ENCODE results near the gene SYN1. TPM values are rescaled to one million over a fixed set of nuclear protein-coding genes. Genes with fewer than 3 reads are reported as not detected.
A peak's percentile ranks its signal among the peaks of the same experiment; 100 is the strongest.

The SYN1 gene
- total and polyA plus RNA-seq, 5 donors from 2014 or later, result 0.18 to 0.34 TPM; not detected in 3

DNA sequence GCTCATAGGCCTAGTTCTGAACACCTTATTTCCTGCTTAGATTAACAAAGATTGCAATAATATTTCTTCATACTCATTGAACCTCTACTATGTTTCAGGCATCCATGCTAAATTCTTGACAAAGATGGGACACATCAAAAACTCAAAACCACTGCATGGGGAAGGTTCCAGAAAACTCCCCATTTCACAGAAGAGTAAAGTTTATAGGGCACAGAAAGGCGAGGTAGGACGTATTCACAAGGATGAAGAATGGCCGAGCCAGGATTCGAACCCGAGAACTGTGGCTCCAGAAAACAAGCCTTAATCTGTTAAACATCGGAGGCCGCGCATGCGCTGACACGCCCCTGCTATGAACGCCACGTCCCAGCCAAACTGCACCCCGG is 38.6 kb upstream of the SYN1 start:
- DNase-seq (no peak), ATAC-seq (ENCODE audit: low read depth in 2 of 2) (no peak)
- peak overlapping the region; percentile 97 for H3K27ac ChIP-seq (ENCODE audit: insufficient read depth, low read length, poor library complexity, severe bottlenecking)
- H3K9me3 Mint-ChIP-seq, result no peaks in the 10 kb centered on the region
- no peaks in the 10 kb centered on the region for H3K27me3 Mint-ChIP-seq
- peak overlapping the region; percentile 98 to 99 (median 98) for H3K27ac Mint-ChIP-seq
- peak overlapping the region; percentile 85 for H3K4me3 ChIP-seq (ENCODE audit: low read depth, low read length)
- no peaks in the 10 kb centered on the region for H3K27me3 ChIP-seq (ENCODE audit: control insufficient read depth, insufficient read depth, low read length)
- no peaks in the 10 kb centered on the region for H3K9me3 ChIP-seq (ENCODE audit: control insufficient read depth in 2 of 2, low read length in 2 of 2)
- H3K36me3 Mint-ChIP-seq, result peaks cover 8% of the 10 kb centered on the region
- H3K4me1 ChIP-seq (ENCODE audit: control insufficient read depth, insufficient read depth, low read length, poor library complexity, severe bottlenecking), result peaks cover 5% of the 10 kb centered on the region
- H3K4me3 Mint-ChIP-seq, result peak overlapping the region; percentile 87 to 95 (median 94)
- peaks cover 28% of the 10 kb centered on the region for H3K36me3 ChIP-seq (ENCODE audit: control insufficient read depth, insufficient read depth, low read length)
- peaks cover 0 to 29% (median 10%) of the 10 kb centered on the region in 4 donors for H3K4me1 Mint-ChIP-seq

DNA sequence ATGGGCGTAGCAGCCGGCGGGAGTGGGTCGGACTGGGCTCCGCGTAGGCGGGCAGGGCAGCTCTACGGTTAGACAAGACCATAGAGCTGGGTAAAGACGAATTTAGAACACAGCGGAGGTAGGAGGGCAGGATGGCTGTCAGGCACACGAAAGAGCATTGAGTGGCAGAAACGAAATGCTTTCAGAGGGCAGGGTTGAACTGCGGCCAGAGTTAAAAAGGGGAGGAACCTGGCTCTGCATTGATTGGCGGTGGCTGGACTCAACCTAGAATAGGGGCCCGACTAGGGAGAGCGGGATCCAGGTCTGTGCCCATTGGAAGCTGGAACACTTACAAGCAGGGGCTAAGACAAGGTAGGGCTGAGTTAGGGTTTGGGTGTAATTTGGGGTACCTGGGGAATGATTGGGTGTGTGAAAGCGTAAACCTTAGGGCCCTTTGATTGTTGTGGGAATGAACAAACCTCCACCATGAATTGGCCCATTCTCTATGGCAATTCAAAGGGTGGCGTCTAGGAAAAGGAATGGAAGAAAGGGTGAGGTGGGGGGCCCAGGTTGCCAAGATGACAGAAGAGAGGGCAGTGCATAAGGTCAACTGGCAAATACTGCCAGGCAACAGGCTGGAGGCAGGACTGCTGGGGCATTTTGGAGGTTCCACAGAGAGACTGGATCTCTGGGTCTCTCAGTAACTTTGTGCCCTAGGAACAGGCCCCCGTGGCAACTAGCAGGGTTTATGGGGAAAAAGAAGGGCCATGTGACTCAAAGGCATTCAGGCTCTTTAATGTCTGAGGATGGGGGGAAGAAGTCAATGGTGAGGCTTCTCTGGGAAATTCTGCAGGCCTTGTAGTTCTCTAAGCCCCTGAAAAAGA is 31.6 kb upstream of the SYN1 start:
- Mint-ChIP-seq H3K27ac (peak overlapping the region; percentile 80 to 96 (median 85)), H3K4me1 (peaks cover 8 to 47% (median 29%) of the 10 kb centered on the region in 4 donors), H3K27me3 (no peaks in the 10 kb centered on the region), H3K4me3 (peak overlapping the region; percentile 88 to 93 (median 90)), H3K36me3 (peaks cover 5% of the 10 kb centered on the region), H3K9me3 (no peaks in the 10 kb centered on the region)
- Histone ChIP-seq H3K9me3 (ENCODE audit: control insufficient read depth in 2 of 2, low read length in 2 of 2) (no peaks in the 10 kb centered on the region), H3K4me1 (ENCODE audit: control insufficient read depth, insufficient read depth, low read length, poor library complexity, severe bottlenecking) (peaks cover 23% of the 10 kb centered on the region), H3K27ac (ENCODE audit: insufficient read depth, low read length, poor library complexity, severe bottlenecking) (peak overlapping the region; percentile 78), H3K36me3 (ENCODE audit: control insufficient read depth, insufficient read depth, low read length) (peaks cover 18% of the 10 kb centered on the region), H3K4me3 (ENCODE audit: low read depth, low read length) (peak overlapping the region; percentile 66), H3K27me3 (ENCODE audit: control insufficient read depth, insufficient read depth, low read length) (no peaks in the 10 kb centered on the region)
- ATAC-seq (ENCODE audit: low read depth in 2 of 2) (no peak), DNase-seq (no peak)

DNA sequence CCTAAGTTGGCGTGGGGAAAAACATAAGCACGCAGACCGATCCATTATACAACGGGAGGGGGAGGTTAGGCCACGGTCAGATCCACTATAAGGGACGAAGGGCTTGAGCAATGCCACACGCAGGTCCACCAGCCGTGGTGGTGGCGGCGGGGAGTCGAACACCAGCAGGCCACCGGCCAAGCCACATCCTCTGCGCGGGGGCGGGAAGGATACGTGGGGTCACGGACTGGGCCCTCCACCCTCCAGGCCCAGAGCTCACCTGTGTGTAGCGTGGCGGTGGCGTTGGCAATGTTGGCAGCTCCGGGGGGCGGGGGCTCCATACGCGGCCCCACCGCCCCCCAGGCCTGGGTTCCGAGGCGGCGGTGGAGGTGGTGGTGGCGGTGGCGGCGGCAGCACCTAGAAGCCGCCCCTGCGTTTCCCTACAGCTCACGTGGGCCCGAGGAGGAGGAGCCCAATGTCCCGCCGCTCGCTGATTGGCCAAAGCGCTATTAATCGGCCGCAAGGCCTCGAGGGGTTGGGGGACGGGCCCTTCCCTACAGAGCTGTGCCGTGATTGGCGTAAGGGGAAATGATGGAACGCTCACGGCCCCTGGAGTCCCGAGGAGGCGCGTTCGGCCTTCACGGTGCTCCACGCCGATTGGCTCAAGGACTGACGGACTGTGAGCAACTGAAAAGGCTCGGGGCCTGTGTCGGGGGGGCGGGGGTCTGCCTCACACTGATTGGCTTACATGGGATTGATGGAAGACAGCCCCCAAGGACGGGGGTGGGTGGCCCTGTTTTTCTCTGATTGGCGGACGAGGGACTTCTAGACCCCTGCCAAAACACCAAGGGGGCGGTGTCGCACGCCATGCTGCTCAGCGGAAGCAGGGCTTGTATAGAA is 30.7 kb upstream of the SYN1 start, which contains the start of gene ELK1:
ELK1 (minus strand) TSS at position 400 of the 879 bp plus-strand sequence. CDS start 9,122 bp downstream, outside the sequence.
- Mint-ChIP-seq H3K36me3 (no peaks in the 10 kb centered on the region), H3K4me1 (peaks cover 8 to 50% (median 31%) of the 10 kb centered on the region in 4 donors)
- peak; percentile 87 to 96 (median 90) for DNase-seq

DNA sequence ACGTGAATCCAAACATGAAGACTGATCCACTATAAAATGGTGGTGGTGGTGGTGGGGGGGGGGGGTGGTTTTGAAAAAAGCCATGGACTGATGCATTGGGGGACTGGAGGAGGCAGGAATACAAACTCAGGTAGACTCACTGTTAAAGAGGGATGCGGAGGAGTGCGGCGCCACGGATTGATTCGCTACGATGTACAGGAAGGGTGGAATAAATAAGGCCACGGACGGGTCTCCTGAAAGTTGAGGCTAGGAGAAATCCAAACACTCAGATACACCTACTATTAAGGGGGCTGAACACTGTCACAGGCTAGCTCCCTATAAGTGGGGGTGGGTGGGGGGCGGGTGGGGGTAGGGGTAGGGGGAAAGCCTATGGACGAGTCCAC is 30.1 kb upstream of the SYN1 start:
- Histone ChIP-seq H3K4me1 (ENCODE audit: control insufficient read depth, insufficient read depth, low read length, poor library complexity, severe bottlenecking) (peaks cover 23% of the 10 kb centered on the region), H3K9me3 (ENCODE audit: control insufficient read depth in 2 of 2, low read length in 2 of 2) (no peaks in the 10 kb centered on the region), H3K36me3 (ENCODE audit: control insufficient read depth, insufficient read depth, low read length) (peaks cover 9% of the 10 kb centered on the region), H3K4me3 (ENCODE audit: low read depth, low read length) (peak overlapping the region; percentile 75), H3K27me3 (ENCODE audit: control insufficient read depth, insufficient read depth, low read length) (no peaks in the 10 kb centered on the region), H3K27ac (ENCODE audit: insufficient read depth, low read length, poor library complexity, severe bottlenecking) (peak overlapping the region; percentile 78)
- ATAC-seq (ENCODE audit: low read depth in 2 of 2) (no peak), DNase-seq (no peak)
- Mint-ChIP-seq H3K27ac (peak overlapping the region in 2 of 3 donors; percentile 85 to 86), H3K36me3 (no peaks in the 10 kb centered on the region), H3K4me3 (peak overlapping the region; percentile 88 to 93 (median 90)), H3K9me3 (no peaks in the 10 kb centered on the region), H3K27me3 (no peaks in the 10 kb centered on the region), H3K4me1 (peaks cover 8 to 54% (median 31%) of the 10 kb centered on the region in 4 donors)

More for the DNA sequence above, 30.7 kb upstream of the SYN1 start, which contains the start of gene ELK1:
- H3K27ac Mint-ChIP-seq, result peak within 1 kb of the TSS; percentile 80 to 96 (median 85)
- Histone ChIP-seq H3K4me3 (ENCODE audit: low read depth, low read length) (peak within 1 kb of the TSS; percentile 75), H3K9me3 (ENCODE audit: control insufficient read depth in 2 of 2, low read length in 2 of 2) (no peaks in the 10 kb centered on the region), H3K27me3 (ENCODE audit: control insufficient read depth, insufficient read depth, low read length) (no peaks in the 10 kb centered on the region), H3K4me1 (ENCODE audit: control insufficient read depth, insufficient read depth, low read length, poor library complexity, severe bottlenecking) (peaks cover 23% of the 10 kb centered on the region), H3K27ac (ENCODE audit: insufficient read depth, low read length, poor library complexity, severe bottlenecking) (peak within 1 kb of the TSS; percentile 78), H3K36me3 (ENCODE audit: control insufficient read depth, insufficient read depth, low read length) (peaks cover 10% of the 10 kb centered on the region)
- H3K27me3 Mint-ChIP-seq, result no peaks in the 10 kb centered on the region
- peak within 1 kb of the TSS; percentile 88 to 93 (median 90) for H3K4me3 Mint-ChIP-seq
- peak; percentile 88 to 92 for ATAC-seq (ENCODE audit: low read depth in 2 of 2)
- H3K9me3 Mint-ChIP-seq, result no peaks in the 10 kb centered on the region

DNA sequence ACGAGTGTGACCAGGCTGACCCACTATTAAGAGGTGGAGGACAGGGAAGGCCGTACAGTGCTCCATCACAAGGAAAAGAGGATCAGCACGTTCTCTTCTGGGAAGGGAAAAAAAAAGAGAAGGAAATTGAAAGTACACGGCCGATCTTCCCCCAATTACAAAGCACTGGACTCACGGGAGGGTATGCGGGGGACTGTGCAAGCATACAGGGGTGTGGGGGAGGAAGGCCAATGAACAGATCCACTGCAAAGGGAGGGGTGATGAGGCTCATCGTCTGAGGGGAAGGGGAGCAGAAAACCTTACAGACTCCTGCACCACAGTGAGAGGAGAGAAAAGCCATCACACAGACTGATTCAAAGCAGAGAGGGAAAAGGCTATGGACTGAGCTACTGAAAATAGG is 29.6 kb upstream of the SYN1 start:
- Histone ChIP-seq H3K27me3 (ENCODE audit: control insufficient read depth, insufficient read depth, low read length) (no peaks in the 10 kb centered on the region), H3K4me3 (ENCODE audit: low read depth, low read length) (peak overlapping the region; percentile 75), H3K9me3 (ENCODE audit: control insufficient read depth in 2 of 2, low read length in 2 of 2) (no peaks in the 10 kb centered on the region), H3K27ac (ENCODE audit: insufficient read depth, low read length, poor library complexity, severe bottlenecking) (peak overlapping the region; percentile 23), H3K36me3 (ENCODE audit: control insufficient read depth, insufficient read depth, low read length) (peaks cover 9% of the 10 kb centered on the region), H3K4me1 (ENCODE audit: control insufficient read depth, insufficient read depth, low read length, poor library complexity, severe bottlenecking) (peaks cover 25% of the 10 kb centered on the region)
- Mint-ChIP-seq H3K36me3 (no peaks in the 10 kb centered on the region), H3K9me3 (no peaks in the 10 kb centered on the region), H3K27ac (peak overlapping the region in 2 of 3 donors; percentile 85 to 86), H3K4me3 (peak overlapping the region; percentile 88 to 93 (median 90)), H3K4me1 (peaks cover 8 to 59% (median 33%) of the 10 kb centered on the region in 4 donors), H3K27me3 (no peaks in the 10 kb centered on the region)
- DNase-seq, result no peak
- no peak for ATAC-seq (ENCODE audit: low read depth in 2 of 2)

DNA sequence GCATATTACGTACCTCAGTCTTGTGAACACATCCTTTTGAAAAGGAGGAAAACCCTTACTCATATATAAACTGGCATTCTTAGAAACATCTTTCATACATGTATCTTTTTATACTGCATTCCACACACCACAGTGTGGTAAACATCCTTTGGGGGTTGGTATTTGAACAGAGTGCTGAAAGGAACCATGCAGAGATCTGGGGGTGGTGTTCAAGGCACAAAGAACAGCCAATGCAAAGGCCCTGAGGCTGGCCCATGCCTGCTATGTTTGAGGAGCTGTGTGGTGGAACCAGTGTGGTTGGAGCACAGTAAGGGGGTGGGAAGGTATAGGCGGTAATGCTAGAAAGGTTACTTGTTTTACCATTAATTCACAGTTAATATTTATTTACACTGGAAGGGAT is 28.7 kb upstream of the SYN1 start:
- Mint-ChIP-seq H3K4me3 (peak overlapping the region; percentile 88 to 93 (median 90)), H3K27ac (peak overlapping the region; percentile 21 to 84 (median 43)), H3K36me3 (peaks cover 3% of the 10 kb centered on the region), H3K27me3 (no peaks in the 10 kb centered on the region), H3K9me3 (no peaks in the 10 kb centered on the region), H3K4me1 (peaks cover 8 to 66% (median 35%) of the 10 kb centered on the region in 4 donors)
- peak overlapping the region; percentile 23 for H3K27ac ChIP-seq (ENCODE audit: insufficient read depth, low read length, poor library complexity, severe bottlenecking)
- DNase-seq (peak in 1 of 3 donors; percentile 68), ATAC-seq (ENCODE audit: low read depth in 2 of 2) (no peak)
- H3K9me3 ChIP-seq (ENCODE audit: control insufficient read depth in 2 of 2, low read length in 2 of 2), result no peaks in the 10 kb centered on the region
- H3K4me1 ChIP-seq (ENCODE audit: control insufficient read depth, insufficient read depth, low read length, poor library complexity, severe bottlenecking), result peaks cover 31% of the 10 kb centered on the region
- no peaks in the 10 kb centered on the region for H3K27me3 ChIP-seq (ENCODE audit: control insufficient read depth, insufficient read depth, low read length)
- H3K36me3 ChIP-seq (ENCODE audit: control insufficient read depth, insufficient read depth, low read length), result peaks cover 7% of the 10 kb centered on the region
- peak overlapping the region; percentile 75 for H3K4me3 ChIP-seq (ENCODE audit: low read depth, low read length)

DNA sequence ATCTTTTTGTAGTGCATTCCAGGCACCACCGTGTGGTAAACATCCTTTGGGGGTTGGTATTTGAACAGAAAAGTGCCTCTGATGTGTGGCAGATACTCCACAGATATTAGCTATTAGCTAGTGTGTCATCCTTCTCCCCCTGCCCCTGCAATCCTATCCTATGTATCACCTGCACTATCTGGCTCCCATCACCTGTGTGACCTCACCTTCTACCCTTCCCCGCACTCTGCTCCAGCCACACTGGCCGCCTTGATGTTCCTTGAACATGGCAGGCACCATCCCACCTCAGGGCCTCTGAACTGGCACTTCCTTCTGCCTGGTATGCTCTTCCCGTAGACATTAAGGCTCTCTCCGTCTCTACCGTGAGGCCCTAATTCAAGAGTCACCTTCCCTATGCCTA is 27.0 kb upstream of the SYN1 start:
- DNase-seq (no peak), ATAC-seq (ENCODE audit: low read depth in 2 of 2) (no peak)
- no peak overlapping the region for H3K4me3 ChIP-seq (ENCODE audit: low read depth, low read length)
- no peaks in the 10 kb centered on the region for H3K9me3 ChIP-seq (ENCODE audit: control insufficient read depth in 2 of 2, low read length in 2 of 2)
- no peak overlapping the region for H3K27ac ChIP-seq (ENCODE audit: insufficient read depth, low read length, poor library complexity, severe bottlenecking)
- H3K36me3 ChIP-seq (ENCODE audit: control insufficient read depth, insufficient read depth, low read length), result peaks cover 8% of the 10 kb centered on the region
- H3K4me1 Mint-ChIP-seq, result peaks cover 8 to 63% (median 33%) of the 10 kb centered on the region in 4 donors
- H3K9me3 Mint-ChIP-seq, result no peaks in the 10 kb centered on the region
- no peaks in the 10 kb centered on the region for H3K27me3 Mint-ChIP-seq
- H3K4me3 Mint-ChIP-seq, result peak overlapping the region in 3 of 4 donors; percentile 6 to 93 (median 58)
- peak overlapping the region in 1 of 3 donors; percentile 70 for H3K27ac Mint-ChIP-seq
- H3K4me1 ChIP-seq (ENCODE audit: control insufficient read depth, insufficient read depth, low read length, poor library complexity, severe bottlenecking), result peaks cover 30% of the 10 kb centered on the region
- peaks cover 3% of the 10 kb centered on the region for H3K36me3 Mint-ChIP-seq
- no peaks in the 10 kb centered on the region for H3K27me3 ChIP-seq (ENCODE audit: control insufficient read depth, insufficient read depth, low read length)

All from CD4-positive, CD25-positive, alpha-beta regulatory T cell (primary cell).